Measurements from ENCODE around the gene PTCD1.

- TF ChIP-seq CTCF (IDR thresholded peaks at IDR 0.05) = no peak
- no peak for TF ChIP-seq POLR2A (IDR thresholded peaks at IDR 0.05)
- TF ChIP-seq POLR2AphosphoS5 (IDR thresholded peaks at IDR 0.05; ENCODE audit: insufficient read depth in 1 of 2, low read depth in 1 of 2) = no peak
Observed at GRCh38 chr7:99460651-99461050, 22.1 kb upstream of the PTCD1 start.

Measured in vagina (tissue), 2 donors.